Stimulated activated naive CD4-positive, alpha-beta T cell (primary cell): ENCODE data around the gene SYPL1.
"Not testable (repeated sequence)": the region's sequence is repeated elsewhere in the genome, so short reads cannot be mapped to it uniquely, and the experiment has no call there.

ENCODE experiments used
- DNase-seq, 6 experiments: peaks; one replicate each; lab custom pipeline; 2025; lab: John Stamatoyannopoulos, UW

Gene SYPL1

DNA sequence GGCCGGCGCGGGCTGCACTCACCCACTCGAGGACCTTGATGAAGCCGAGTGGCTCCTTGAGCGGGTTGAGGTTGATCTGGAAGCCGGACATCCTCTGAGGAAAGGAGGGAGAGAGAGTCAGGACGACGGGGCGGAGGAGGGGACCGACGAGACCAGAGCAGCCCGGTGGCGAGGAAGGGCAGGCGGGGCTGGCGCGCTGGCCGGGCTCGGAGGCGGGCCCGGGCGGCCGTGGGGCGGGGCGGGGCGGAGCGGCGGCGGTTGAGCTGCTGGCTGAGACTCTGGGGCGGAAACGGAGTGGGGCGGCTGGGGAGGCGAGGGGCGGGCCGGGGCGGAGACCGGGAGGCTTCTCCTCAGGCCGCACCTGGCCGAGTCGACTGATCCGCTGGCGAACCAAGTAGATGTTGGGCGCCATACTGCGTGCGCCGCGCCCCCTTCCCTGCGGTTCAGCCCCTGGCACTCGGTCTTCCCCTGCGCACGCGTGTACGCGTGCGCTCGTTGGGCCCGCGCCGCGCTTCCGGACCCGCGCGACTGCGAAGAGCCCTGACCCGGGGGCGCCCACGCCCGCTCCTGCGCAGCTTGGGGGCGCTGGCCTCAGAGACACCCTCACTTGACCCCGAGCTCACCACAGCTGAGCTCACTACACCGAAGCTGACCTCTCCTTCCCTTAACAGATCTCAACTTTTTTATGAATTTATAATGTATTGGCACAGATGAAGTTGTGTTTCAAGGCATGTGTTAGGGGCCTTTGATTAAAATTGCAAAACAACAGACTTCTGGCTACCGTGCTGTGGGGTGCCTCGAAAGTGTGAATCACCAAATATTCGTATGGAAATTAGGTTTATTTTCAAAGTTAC, at the start of gene SYPL1:
Gene SYPL1 (minus strand): TSS at position 195 of the 854 bp plus-strand sequence. CDS start 104 bp downstream, at position 91.
- DNase-seq, result peak; percentile 91 to 93 (median 92)

DNA sequence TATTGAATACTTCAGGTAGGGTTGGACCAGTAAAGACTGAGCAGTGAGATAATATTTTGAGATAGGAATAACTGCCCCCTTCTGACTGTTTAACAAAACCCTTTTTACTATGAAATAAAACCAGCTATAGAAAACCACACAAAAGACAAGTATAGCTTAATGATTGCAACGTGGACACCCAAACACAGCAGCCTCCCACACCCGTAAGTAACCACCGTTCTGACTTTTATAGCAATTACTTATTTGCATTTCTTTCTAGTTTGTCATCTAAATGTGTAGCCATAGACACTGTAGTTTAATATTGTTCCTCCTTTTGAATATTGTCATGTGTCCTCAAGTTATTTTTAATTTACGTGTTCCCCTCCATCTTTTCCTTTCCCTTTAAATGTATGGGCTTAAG, 42.9 kb upstream of the SYPL1 start:
- DNase-seq, result no peak

DNA sequence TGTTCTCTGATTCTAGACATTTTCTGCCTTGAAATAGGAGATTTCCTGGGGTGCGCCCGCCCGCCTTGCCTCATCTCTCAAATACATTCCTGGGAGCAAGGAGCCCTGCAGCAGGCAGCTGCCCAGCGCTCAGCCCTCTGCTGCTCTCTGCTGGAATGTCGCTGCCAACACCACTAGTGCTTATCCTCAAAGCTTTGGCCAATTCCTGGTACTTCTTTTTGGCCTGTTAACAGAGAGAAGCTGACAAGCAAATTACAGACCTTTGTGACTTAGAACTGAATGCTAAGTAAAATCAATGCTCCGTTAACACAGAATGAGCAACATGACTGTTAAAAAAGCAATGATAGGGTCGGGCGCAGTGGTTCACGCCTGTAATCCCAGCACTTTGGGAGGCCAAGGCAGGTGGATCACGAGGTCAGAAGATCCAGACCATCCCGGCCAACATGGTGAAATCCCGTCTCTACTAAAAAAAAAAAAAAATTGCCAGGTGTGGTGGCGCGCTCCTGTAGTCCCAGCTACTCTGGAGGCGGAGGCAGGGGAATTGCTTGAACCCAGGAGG, 41.9 kb upstream of the SYPL1 start:
- peak; percentile 21 to 74 (median 62) for DNase-seq

DNA sequence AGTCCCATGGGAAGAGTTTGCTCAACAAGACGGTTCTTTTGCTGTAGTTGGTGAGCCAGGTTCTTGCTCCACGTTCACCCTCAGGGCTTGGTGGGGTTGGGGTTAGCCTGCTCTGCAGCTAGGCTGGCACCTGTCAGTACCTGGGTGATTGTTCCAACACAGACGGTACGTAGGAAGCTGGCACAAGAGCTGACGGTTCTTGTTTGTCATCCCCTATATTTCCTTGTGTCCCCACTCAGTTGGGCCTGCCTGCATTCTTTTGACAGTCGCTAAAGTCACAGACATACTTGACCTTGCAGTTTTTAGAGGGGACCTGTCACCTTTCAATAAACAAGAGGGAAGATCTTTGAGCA, 40.2 kb upstream of the SYPL1 start:
- DNase-seq, result no peak

DNA sequence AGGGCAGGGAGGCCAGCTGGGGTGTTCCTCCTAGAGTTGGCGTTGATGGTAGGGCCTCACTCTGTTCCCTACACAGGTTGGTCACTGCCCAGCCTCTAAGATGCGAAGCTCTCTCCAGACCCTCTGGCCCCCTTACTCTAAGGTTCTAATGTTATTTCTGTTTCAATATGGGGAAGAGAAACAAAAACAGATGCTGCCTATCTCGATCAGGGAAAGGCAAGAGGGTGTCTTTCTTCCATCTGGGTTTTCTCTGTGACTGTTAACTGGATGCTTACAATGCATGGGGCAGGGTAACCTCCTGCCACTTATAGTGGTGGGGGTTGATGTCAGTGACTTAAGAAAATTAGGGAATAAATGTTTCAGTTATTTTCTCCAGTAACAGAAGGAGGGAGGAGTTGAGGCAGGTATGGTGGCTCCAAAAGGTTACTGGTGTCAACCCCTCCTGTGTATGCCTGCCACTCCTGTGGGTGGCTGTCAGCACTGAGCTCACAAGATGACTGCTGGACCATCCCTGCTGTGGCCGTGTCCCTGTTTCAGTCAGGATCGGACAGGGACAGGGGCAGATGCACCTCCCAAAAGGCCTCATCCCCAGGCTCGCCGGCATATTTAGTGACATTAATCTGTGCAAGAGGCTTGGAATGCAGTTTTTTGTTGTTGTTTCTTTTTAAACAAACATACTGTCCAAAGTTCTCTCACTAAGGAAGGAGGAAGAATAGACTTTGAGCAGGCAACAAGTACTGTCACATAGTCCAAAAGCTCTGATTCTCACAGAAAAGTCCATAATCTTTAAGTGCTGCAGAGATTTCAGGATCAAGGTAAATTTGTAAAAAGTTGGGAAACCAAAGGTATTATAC, 39.6 kb upstream of the SYPL1 start:
- no peak for DNase-seq

DNA sequence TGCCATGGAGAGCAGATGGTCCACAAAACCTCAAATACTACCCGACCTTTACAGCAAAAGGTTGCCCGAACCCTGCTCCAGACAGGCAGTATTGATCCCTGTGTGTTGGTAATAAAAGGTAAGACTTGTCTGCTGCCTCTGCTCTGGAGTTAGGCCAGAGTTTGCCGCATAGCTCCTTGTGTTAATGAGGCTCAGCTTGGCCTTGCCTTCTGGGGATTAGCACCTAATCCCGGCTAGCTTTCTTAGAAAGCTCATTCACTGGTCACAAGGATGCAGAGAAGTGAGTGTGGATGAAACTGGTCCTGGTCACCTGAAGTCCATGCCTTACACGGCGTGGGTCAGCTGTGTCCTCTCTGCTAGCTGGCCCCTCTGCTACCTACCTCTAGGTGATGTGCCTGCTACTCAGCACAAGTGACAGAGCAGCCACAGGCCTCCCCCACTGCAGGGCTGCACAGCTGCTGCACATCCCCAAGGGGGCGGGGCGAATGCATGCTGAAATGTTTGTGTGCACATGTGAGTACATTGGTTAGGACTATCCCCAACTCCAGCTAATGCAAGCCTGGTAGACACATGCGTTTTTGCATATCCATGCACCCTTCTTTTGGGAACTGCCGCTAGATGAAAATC, 31.7 kb upstream of the SYPL1 start:
- DNase-seq, result no peak

DNA sequence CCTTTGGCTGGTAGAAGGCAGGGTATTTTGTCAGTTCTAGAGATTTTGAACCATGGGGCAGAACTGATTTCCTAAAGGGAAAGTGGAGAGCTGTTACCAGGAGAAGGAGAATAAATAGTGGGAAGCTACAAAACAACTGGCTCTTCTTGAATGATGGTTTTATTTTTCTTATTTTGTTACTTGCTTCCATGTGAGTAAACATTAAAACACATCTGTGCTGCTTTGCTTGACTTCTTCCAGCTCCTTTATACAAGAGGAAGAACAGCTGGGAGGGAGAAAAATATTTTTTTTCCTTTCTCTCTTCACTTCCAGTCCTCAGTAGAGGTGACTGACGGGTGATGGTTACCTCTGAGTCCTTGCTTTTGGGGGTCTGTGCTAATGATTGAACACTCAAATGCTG, 30.0 kb upstream of the SYPL1 start:
- DNase-seq, result no peak

DNA sequence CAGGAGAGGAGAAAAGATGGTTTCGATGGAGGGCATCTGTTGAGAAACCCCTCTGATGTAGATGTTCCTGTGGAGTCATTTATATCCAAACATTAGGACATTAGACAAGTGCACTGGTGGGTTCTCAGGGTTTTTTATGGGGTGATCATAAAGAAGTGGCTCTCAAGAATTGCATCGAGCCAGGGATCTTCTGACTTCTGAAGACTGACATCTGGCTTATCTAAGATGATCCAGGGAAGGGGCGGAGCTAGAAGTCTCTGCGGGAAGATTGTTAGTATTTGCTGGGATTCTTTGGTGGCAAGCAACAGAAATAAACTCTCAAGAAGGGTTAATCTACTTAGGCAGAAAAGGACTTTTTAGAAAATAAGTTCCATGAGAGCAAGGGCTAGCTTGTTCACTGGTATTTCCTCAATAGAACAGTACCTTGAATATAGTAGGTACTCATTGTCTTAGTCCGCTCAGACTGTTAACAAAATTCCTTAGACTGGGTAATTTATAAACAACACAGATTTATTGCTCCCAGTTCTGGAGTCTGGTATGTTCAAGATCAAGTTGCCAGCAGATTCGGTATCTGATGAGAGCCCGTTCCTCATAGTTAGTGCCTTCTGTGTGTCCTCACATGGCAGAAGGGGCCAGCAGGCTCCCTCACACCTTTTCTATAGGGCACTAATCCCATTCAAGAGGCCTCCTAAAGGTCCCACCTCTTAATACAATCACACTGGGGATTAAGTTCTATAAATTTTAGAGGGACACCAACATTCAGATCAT, 28.5 kb upstream of the SYPL1 start:
- no peak for DNase-seq

DNA sequence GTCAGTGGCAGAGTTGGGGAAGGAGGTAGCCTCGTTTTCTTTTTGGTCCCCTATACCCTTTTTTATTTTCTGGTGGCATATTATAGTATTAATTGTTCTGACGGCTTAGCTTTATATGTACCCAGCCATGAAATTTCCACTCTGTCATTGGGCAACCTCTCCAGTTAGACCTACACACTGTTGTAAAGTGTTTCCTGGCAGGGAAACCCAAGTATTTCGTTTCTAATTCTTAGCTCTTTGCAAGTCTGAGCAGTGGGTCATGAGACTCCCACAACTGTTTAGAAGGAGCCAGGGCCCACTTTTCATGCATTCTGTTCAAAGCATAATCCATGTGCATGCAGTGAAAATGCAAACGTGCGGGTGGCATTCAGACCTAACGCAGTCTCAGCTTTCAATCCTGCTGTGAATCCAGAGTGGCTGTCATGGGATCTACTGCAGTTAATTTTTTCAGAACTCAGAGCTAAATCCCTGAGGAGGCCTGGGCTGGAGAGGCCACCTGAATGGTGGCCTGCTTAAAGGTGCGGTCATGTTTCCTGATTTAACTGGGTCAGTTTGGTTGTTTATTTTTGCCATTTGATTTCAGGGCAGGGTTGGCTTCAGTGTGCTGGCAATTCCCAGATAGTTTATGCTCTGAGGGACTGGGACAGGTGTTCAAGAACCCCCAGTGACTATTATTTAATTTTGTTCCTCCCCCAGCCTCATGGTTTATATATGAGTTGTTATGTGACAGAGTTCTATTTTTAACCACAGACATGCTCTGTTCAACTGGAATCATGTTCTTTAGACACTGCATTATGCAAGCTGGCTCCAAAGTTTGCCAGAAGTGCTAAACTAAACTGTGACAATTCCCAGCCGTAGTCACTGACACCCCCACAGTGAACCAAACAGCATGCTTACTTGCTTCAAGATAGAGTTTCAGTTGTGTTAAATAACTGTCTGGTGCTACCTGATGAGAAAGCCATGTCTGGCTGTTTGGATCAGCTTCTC, 27.4 kb upstream of the SYPL1 start:
- no peak for DNase-seq

DNA sequence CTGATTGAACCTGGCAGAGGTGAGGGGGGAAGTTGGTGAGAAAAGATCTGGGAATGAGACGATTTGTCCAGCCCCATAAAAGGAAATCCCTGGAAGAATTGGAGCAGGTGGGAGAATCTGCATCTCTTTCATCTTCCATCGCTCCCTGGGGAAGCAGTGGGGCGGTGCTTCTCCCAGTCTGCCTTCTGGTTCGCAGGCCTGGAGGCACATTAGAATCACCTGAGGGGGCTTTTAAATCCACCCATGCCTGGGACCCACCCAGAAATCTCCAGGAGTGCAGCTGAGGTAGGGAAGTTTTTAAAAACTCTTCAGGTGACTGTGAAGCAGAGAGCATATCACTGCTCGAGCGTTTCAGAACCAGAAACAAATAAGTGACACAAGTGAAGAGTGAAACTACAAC, 26.7 kb upstream of the SYPL1 start:
- DNase-seq, result no peak

DNA sequence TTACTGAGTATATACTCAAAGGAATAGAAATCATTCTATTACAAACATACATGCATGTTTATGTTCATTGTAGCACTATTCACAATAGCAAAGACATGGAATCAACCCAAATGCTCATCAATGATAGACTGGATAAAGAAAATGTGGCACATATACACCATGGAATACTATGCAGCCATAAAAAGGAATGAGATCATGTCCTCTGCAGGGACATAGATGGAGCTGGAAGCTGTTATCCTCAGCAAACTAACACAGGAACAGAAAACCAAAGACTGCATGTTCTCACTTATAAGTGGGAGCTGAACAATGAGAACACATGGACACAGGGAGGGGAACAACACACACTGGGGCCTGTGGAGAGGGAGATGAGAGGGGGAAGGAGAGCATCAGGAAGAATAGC, 26.1 kb upstream of the SYPL1 start:
- DNase-seq, result not testable (repeated sequence)

DNA sequence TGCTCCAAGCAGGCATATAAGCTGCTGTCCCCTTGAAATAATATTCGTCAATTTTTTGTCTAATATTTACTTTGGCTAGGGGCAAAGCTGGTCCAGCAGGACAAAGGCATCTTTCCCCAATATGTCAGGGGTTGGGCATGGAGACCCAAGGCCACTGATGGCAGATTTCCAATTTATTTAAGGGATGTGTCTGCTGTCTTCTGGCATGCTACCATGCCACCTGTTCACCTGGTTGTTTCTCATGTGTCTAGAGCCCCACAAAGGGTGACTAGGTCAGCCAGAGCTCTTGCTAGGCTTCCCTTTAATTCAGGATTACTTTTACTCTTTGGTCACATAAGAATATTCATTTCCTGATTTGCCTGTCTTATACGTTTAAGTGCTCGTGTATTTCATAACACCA, 22.1 kb upstream of the SYPL1 start:
- no peak for DNase-seq

DNA sequence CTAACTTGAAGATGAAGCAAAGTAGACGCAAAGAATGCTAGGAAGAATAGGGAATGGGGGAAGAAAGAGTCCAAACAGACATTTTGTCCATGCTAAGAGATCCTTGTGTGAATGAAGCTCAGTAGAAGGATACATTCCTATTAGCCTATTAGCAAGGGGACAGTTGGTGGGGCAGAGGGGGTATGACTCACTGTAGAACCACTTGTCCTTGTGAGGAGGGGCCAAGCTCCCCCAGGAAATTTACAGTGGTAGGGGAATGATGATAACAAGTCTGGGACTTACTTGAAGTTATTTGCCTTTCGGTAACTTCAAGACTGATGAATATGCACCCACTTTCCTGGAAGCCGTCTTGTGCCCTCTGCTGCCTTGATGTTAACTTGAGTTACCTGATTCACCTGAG, 17.2 kb upstream of the SYPL1 start:
- no peak for DNase-seq

DNA sequence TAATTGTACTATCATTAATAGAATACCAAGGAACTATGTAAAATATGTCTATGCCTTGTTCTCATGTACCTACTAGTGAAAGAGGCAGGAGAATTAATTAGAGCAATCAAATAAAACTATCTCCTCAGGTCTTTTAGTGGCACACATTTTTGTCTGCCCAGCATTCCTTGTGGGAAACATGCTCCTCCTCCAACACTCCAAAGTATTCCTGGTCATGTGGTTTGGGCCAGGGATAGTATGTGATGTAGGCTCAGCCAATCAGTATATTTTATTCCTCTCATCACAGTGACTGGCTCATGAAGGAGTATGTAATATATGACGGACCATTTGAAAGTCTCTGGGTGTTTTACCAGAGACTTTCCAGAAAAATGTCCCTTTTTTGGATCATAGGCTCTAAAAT, 16.7 kb upstream of the SYPL1 start:
- DNase-seq, result no peak

DNA sequence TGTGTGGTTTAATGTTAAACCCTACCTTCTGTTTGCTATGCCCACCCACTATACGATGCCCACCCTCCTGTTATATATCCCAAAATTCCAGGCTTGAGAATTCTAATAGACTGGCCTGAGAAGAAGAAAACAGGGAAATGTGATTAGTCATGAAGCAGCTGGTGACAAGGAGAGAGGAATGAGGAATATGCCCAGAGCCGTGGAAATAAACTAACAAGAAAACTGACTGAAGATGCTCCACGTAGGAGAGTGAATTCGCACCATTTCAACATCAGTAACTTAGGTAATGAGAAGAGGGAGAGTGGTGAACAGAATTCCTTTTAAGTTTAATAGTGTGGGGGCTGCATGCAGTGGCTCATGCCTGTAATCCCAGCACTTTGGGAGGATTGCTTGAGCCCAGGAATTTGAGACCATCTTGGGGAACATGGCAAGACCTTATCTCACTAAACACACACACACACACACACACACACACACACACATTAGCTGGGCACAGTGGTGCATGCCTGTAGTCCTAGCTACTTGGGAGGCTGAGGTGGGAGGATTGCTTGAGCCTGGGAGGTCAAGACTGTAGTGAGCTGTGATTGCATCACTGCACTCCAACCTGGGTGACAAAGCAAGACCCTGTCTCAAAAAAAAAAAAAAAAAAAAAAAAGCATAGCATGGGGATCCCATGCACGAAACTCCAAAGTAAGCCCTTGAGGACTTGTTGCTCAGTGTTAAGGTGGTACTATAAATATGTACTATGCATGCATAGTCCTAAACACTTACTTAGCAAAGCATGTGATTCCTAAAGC, 16.1 kb upstream of the SYPL1 start:
- no peak for DNase-seq

DNA sequence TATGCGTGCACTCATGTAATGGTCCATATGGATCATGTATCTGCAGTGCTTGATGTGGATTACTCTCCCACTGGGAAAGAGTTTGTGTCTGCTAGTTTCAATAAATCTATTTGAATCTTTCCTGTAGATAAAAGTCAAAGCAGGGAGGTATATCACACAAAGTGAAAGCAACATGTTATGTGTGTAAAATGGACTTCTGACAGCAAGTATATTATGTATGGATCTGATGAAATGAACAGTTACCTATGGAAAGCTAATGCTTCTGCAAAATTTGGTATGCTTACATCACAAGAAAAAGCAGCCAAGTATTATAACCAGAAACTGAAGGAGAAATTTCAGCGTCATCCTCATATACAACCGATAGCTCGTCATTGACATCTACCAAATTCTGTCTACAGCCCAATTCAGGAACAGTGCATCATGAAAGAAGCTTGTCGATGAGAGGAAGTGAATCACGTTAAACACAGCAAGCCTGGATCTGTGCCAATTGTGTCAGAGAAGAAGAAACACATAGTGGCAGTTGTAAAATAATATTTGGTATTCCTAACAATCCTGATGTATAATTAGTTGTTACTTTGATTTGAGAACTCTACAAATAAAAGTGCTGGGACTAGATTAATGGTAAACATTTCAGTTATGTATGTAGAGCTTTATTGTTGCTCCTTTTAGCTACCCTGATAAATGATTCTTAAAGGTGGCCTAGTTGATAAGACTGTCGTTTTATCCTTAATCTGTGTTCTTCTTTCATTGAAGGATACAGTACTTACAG, 14.2 kb upstream of the SYPL1 start:
- peak in 5 of 6 experiments; percentile 26 to 71 (median 55) for DNase-seq

DNA sequence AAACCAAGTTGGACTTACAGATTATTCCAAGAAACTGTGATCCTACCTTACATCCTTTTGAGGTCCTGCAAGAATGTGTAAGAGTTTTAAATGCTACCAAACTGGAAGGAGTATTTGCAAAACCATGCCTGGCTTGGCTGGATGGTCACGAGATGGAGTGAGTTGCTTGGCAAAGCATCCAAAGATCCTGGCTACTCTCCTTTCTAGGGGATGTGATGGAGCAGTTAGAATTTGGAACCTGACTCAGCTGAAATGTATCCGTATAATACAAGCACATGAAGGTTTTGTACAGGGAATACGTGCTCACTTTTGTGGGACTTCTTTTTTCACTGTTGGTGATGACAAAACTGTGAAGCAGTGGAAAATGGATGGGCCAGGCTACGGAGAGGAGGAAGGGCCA, 13.3 kb upstream of the SYPL1 start:
- no peak for DNase-seq

DNA sequence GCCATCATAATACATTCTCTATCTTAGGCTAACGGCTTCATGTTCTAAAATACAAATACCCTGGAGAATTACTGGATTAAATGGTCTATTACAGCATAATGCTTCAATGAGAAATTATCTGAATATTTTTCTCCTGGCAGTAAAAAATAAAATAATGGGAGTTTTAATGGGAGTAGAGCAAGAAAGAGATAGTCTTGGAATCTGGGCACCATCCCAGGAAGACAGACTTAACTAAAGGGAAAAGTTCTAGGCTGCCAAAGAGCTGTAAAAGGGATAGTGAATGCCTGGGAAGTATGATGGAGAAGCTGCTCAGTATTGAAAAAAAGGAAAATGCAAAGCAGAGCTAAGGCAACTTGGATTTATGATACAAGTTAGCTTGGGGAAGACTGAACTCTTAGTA, 12.1 kb upstream of the SYPL1 start:
- DNase-seq, result no peak

DNA sequence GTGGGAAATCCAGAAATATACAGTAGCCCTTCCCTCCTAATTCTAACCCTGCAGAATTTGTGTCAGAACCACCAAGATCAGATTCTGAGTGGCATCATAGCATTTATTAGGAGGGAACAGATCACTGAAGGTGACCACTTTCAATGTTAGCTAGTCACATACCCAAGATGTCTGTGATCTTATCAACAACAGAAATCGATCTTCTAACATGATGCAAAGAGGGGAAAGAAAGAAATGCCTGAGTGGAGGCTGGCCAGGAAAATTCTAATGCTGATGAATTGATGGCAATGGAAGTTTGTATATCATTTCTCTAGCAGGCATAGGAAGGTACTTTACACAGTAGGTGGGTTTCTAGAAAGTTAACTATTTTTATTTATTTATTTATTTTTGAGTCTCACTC, 10.6 kb upstream of the SYPL1 start:
- no peak for DNase-seq
